ENCODE data around the gene CHST11.

The CHST11 gene

GRCh38 chr12:104677441-104678089, 220.8 kb downstream of the CHST11 start:
- TF ChIP-seq CTCF (IDR thresholded peaks at IDR 0.05; ENCODE audit: low read depth, low read length) = no peak
- H3K4me3 ChIP-seq (ENCODE audit: low read depth, low read length) = no peak overlapping the region

GRCh38 chr12:104680070-104680469, 223.3 kb downstream of the CHST11 start:
- no peak overlapping the region for H3K4me3 ChIP-seq (ENCODE audit: low read depth, low read length)

GRCh38 chr12:104680491-104680890, 223.7 kb downstream of the CHST11 start:
- no peak for TF ChIP-seq CTCF (IDR thresholded peaks at IDR 0.05; ENCODE audit: low read depth, low read length)
- no peak overlapping the region for H3K4me3 ChIP-seq (ENCODE audit: low read depth, low read length)

More at GRCh38 chr12:104680070-104680469, 223.3 kb downstream of the CHST11 start:
- 0 out of 2 replicates have a peak, but pooled peaks have one; percentile 19 for TF ChIP-seq CTCF (IDR thresholded peaks at IDR 0.05; ENCODE audit: low read depth, low read length)

GRCh38 chr12:104681012-104681690, 224.4 kb downstream of the CHST11 start:
- no peak for TF ChIP-seq CTCF (IDR thresholded peaks at IDR 0.05; ENCODE audit: low read depth, low read length)

GRCh38 chr12:104682790-104683279, 226.1 kb downstream of the CHST11 start:
- no peak for TF ChIP-seq CTCF (IDR thresholded peaks at IDR 0.05; ENCODE audit: low read depth, low read length)
- no peak overlapping the region for H3K4me3 ChIP-seq (ENCODE audit: low read depth, low read length)

More at GRCh38 chr12:104681012-104681690, 224.4 kb downstream of the CHST11 start:
- H3K4me3 ChIP-seq (ENCODE audit: low read depth, low read length) = no peak overlapping the region

GRCh38 chr12:104683831-104684503, 227.2 kb downstream of the CHST11 start:
- no peak for TF ChIP-seq CTCF (IDR thresholded peaks at IDR 0.05; ENCODE audit: low read depth, low read length)
- no peak overlapping the region for H3K4me3 ChIP-seq (ENCODE audit: low read depth, low read length)
